NB4 (cell line): ENCODE measurements around the gene EMX2.

Source experiments
- CTCF ChIP-seq: IDR thresholded peaks from one replicate; pipeline ENCODE4 v1.5.1; 2012; ENCODE audit warnings: low read depth, low read length
- MAX ChIP-seq: IDR thresholded peaks from 2 replicates; pipeline ENCODE4 v1.6.1; 2011; ENCODE audit warnings: low read depth, low read length
- MYC ChIP-seq: IDR thresholded peaks from 2 replicates; pipeline ENCODE4 v1.6.1; 2011; ENCODE audit warnings: low read depth, low read length
- POLR2A ChIP-seq: IDR thresholded peaks from 2 replicates; pipeline ENCODE4 v1.6.1; 2011; ENCODE audit warnings: mild to moderate bottlenecking; ENCODE audit not compliant: insufficient read length; ENCODE audit errors: extremely low read depth

- TF ChIP-seq CTCF (no peak), POLR2A (no peak), MAX (no peak), MYC (no peak)
Observed at GRCh38 chr10:117560942-117561341, 18.4 kb downstream of the EMX2 start.
